Activated naive CD4-positive, alpha-beta T cell treated with Interleukin-2 at 50 U/mL for 16 hours (primary cell): ENCODE results near the gene C1orf198.

Experiments used
- DNase-seq: peaks from one replicate; pipeline ENCODE4 v3.0.0-alpha.2; 2020

The C1orf198 gene

DNA sequence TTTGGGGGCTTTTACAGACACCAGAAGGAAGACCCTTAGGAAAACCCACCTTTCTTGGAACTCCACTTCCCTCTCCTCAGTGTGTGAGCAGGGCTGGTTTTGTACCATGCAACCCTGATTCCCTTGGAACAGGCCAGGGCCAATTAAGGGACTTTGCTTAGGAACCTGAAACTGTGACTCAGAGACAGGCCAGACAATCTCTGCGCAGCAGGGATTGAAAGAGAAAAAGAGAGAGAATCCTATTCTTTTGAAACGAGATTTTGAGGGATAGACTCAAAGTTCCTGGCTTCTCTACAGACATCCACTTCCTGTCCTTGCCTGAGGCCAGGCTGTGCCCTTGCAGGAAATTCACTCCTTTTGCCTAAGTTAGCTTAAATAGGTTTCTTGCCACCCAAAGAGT is 23.1 kb upstream of the C1orf198 start:
- DNase-seq = no peak

DNA sequence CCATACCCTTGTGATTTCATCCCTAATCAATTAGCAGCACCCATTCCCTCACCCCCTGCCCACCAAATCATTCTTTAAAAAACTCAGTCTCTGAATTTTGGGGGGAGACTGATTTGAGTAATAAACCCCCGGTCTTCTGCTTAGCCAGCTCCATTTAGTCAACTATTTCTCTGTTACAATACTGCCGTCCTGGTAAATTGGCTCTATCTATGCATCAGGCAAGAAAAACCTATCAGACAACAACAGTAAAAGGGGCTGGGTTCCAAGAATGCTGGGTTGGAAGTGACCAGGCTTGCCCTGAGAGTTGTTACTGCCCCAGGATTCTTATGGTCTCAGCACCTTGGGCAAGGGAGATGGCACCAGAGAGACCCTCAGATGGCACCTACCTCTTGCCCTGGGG is 16.3 kb upstream of the C1orf198 start:
- no peak for DNase-seq

DNA sequence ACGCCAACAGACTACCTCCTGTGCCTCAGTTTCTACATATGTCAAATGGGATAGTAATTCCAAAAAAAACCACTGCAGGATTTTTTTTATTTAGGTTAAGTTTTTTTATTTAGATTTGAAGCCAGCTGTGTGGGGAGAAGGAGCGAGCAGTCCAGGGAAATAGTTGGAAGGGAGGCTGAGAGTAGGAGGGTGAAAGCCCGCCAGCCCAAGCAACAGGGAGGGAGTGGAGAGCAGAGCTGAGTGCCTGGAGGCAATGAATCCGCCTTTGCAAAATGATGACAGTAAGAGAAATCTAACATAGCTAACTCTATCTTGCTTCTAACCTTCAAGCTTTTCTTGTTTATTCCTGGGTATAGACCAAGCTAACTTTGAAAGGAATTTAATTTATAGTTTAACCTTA is 15.6 kb upstream of the C1orf198 start:
- no peak for DNase-seq

DNA sequence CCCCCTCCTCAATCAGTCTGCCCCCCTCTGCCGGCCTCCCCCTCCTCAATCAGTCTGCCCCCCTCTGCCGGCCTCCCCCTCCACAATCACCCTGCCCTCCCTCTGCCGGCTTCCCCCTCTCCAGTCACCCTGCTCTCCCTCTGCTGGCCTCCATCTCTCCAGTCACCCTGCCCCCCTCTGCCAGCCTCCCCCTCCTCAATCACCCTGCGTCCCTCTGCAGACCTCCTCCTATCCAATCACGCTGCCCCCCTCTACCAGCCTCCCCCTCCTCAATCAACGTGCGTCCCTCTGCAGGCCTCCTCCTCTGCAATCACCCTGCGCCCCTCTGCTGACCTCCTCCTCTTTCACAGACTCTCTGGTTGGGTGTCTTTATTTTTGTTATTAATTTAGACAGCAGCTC is 11.5 kb upstream of the C1orf198 start:
- DNase-seq = no peak

DNA sequence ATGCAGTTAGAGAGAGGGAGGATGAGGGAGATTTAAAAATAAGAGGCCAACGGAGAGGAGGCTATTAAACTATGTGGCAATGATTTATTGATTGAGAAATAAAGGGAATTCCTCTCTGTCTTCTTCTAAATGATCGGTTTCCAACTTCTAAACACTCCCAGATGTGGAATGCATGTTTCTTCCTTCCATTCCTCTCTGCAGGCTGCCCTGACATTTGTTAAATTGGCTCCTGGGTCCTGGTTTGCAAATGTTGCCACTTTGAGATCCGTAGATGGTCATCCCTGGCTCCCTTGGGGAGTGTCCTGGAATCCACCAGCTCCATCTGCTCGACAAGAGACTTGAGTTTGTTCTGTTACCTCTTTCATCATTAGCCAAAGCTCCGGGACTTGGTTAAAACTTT is 10.3 kb upstream of the C1orf198 start:
- no peak for DNase-seq

DNA sequence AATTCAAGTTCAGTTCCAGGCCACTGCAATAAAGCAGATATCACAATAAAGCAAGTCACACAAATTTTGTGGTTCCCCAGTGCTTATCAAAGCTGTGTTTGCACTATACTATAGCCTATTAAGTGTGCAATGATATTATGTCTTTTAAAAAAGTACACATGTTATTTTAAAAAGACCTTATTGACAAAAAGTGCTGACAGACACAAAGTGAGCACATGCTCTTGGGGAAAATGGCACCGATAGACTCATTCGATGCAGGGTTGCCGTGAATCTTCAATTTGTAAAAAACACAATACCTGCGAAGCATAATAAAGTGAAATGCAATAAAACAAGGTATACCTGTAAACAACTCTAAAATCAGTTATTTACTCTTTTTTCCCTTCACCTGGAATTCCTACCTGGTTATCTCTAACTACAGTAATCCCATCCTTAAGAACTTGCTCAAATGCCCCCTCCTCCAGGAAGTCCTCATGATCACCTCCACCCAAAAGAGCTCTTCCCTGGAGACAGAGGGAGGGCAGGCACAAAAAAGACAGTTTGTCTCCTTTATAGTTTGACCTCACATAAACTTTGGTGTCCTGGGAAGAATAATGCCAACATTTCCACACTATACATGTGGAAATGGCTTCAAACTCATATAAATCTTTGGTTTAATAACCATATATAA is 9.7 kb upstream of the C1orf198 start:
- no peak for DNase-seq

DNA sequence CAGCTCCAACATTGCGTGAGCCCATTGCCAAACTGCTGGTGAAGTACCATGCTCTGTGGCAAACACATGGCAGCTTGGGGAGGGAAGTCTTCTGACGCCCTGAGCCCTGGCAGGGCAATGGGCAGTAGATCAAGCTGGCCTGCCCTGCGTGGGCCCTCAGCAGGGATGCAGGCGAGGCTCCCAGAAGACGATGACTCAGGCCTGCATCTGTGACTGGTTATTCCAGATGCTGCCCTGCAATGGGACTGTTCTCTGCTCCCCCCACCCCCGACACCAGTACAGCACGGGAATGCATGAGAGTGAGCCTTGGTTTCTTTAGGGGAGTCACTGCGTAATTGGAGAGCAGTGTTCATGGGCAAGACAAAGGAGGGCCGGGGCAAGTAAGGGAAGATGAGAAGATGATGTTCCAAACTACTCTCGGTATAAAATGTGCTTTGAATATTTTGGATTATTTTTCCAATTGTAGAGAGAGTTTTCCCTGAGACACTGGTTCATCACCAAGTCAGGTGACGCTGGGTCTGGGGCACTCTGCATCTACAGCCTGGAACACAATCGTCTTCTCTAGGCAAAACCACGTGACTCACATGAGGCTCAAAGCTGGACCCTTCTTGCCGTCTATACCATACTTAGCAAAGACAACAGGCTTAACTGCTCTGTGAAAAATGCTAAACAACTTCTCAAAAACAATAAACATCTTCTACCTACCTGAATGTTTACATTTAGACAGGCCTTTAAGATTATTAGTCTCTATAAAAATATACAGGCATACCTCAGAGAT is 9.0 kb upstream of the C1orf198 start:
- DNase-seq = no peak

DNA sequence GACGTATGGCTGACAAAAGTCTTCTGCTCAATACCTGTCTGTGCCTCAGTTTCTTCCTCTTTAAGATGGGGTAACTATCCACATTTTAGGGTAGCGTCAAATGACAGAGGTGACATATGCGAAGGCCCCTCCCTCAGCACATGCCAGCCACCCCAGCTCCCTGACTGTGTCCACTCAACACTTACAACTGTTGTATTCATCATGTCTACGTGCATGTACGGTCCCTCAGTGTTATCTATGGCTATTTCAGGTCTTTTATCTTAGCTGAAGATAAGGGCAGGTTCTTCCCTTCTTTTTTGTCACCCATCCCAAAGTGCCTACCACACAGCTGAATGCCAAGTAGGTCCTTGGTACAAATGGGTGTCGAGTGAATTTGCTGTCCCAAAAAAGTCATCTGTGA is 8.3 kb upstream of the C1orf198 start:
- DNase-seq = no peak

DNA sequence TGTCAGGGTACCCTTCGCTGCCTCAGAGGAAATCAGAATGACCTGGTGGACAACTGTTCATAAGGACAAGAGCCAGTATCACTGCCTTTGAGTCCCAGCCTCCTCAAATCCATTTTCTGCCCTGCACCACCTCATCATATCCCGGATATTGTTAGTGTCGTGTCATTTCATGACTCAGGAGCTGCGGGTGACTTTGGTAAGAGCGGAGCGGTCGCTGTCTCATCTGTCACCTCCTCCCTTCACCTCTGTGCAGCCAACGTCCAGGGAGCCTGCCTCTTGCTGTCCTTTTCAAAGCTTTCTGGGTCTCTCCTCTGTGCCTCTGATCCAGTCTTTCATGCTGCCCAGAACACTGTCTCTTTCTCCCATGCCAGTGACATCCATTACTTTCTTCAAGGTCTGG is 7.0 kb upstream of the C1orf198 start:
- no peak for DNase-seq

DNA sequence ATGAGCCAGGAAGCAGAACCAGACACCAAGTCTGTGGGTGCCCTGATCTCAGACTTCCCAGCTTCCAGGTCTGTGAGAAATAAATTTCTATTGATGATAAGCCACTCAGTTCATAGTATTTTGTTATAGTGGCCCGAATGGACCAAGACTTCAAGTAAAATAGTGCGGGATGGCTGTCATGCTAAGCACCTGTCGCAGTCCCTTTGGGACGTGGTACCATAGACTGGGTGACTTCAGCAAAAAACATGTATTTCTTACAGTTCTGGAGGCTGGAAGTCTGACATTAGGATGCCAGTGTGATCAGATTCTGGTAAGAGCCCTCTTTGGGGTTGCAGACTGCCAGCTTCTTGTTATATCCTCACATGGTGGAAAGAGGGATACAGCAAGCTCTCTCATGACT is 2.6 kb upstream of the C1orf198 start:
- no peak for DNase-seq

DNA sequence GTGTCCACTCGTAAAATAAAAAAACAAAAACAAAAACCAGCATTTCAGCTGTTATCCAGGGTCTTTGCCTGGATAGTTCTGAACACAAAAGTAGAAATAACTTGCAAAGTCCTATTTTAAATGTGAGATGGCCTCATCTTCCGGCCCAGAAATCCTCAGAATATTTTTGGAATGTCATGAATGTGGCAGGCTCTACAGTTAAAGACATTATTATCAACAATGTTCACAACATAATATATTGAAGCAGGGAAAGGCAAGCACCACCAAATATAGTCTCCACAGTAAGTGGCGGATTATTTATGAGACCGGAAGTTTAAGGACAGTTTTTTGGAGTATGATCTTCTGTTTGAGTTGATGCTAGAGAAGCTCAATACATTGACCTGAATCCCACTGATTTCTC is 1.2 kb upstream of the C1orf198 start:
- no peak for DNase-seq

DNA sequence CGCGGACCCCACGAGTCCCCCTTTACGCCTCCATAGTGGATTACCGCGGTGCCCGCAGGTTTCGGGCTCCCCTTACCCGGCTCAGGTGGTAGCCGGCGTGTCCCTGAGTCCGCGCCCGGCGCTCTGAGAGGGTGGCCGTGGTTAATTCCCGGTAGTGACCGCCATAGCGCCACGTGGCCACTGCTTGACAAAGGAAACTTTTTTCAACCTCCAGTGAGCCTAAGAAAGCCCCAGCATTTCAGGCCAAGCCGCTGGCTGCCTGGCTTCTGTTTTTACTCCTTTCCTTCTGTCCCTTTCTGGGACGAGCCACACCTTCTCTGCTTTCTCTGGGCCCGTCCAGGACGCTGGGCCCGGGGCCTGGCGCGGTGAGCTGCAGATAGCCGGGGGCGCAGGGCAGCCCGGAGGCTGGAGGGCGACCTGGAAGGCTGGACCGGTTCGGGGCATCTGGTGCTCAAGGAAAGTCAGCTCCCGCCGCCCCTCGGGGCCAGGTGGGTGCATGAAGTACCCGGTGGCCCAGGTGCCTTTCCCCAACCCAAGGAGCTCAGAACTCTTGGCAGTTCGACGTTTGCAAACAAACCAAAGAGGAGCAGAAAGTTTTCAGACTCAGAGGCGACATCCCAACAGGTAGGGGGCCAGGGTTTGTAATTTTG is 540 bp upstream of the C1orf198 start:
- DNase-seq = no peak

DNA sequence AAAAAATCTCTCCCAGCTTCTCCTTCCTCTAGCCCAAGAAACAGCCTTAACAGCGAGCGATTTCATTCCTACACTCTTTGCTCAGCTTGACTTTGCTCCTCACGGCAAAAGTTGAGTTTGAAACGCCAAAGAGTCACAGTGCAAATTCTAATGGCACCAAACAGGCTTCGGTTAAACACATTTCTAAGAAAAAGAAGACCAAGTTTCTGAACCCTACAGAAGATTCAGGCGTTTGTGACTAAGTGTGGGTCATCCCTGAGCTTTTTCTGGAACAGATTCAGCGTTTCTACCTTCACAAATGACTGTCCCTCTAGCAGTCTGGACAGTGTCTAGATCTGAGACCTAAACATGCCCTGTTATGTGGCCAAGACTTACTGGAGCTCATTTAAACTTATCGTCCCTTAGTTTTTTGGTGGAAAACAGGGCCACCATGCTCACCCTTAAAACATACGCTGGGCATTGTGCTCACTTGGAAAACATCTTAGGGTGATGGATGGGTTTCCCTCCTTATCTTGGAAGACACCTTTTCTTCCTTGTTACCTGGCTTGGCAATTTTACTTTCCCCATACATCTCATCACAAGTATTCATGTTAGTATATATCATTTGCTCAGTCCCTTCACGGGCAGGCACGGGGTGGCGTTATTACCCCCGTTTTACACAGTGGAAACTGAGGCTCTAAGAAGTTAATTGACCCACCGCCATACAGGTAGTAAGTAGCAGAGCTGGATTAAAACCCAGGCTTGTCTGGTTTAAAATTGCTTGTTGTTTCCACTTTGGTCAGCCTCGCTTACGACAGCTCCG is 1.0 kb downstream of the C1orf198 start:
- DNase-seq = no peak

DNA sequence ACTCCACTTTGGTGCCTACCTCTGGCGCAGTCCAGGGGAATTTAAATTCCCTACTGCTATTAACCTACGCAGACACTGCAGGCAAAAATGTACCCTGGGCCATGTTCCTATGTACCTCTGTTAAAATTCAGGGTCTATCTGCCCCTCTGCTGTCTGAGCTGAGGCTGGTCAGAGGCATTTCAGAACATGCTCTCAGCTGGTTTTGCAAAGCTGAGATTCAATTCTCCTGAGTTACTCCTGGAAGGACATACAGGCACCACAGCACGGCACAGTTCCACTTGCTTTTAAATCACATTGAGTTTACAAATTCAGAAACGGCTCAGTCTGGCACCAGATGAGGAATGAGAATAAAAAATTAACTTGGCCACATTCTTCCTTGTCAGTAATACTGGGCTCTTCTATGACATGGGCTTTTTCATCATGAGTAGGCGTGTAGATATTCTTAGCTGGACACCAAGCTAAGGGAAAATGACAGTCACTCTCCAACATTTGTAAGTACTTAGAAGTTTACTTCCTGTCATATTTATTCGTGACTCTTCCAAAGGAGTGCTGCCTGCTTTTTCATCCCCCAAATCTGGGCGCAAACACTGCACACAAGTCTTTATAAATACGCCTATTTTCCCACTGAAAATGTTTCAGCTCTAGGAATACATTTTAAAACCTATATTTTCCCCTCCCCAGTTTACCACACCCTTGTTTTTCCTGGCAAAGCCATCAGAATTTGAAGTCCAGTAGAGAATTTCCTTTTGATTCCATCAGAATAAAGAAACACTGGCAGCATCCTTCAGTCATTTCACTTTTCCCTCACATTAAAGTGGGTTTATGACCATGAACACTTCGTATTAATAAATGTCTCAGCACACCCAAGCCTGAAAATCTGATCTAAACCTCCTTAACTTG is 1.9 kb downstream of the C1orf198 start:
- no peak for DNase-seq

DNA sequence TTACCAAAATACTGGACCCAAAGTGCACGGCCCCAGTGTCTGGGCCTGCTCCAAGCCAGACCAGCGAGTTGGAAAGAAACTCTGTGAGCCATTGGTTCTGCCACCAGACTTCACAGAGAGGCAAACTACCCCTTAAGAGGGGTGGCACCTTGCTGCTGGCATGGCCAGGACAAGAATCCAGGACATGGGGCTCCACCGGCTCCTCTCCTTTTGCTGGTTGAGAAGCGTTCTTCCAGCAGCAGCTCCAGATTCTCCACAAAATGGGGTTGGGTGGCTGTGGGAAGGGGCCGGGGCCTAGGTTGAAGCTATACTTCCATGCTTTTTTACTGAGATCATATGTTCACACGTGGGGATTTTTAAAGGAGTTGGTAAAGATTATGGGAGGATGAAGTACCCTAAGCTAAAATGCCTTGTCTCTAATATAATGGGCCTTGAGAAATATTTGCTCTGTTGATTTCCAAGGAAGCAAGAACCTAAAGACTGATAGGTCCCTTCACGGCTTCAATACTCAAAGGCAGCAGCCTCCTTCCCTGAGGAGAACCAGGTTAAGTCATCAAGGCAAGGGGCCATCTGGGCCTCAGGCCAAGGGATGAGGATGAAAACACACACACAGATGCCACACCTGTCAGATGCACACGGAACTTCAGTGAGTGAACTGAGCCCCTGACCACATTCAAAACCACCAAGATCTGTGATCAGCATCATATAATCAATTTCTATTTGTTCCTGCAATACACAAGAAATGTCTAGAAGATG is 3.1 kb downstream of the C1orf198 start:
- no peak for DNase-seq

DNA sequence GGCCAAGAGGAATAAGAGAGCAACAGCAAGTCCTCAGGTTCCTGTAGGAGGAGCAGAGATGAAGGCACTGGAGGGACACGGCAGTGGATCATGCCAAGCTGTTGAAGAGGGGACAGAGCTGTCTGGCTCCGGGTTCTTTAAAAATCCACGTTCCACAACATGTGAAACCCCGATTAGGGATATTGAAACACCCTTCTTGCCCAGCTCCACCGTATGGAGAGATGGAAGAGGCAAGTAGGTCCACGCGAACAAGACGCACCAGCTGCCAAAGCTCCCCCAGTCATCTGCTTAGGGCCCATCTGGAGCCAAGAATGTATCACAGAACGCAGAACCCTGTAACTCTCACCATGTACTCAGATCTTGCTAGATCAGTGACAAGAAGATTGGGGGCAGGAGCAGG is 3.9 kb downstream of the C1orf198 start:
- no peak for DNase-seq

DNA sequence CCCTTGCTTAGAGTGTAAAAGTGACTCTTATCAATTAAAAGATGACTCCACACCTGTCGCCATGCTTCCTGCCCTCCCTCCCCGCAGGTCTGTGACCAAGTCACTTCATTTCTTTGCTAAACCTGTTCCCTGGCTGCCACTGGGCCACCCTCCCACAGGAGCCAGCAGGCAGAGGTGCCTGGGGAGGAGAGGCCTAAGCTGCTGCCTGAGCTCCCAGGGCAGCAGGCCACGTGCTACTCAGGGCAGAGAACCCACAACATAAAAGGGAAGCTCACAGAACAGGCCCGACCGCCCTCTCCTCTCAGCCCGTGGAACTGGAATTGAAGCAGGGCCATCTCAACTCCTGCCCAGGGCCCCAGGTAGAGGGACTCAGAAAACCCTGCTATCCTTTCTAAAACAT is 4.9 kb downstream of the C1orf198 start:
- DNase-seq = no peak

DNA sequence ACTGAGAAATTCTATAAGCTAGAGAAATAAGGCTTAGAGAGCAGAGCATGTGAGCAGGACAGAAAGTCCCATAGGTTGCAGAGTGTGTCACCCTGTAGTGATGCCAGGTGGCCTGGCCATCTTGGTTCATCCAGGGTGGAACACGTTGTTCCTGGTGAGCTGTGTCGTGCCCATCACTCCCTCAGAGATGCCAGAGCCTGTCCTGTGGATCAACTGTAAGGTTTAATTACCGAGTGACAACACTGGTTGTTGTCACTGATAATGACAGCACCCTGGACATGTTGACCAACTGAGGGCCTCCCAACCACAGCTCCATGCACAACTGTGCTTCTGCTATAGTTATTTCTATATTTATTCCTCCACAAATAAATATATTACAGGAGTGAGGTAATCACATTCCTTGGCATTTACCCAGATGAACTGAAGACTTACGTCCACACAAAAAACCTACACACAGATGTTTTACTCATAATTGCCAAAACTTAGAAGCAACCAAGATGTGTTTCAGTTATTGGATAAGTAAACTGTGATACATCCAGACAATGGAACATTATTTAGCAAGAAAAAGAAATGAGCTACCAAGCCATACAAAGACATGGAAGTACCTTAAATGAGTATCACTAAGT is 6.2 kb downstream of the C1orf198 start:
- no peak for DNase-seq

DNA sequence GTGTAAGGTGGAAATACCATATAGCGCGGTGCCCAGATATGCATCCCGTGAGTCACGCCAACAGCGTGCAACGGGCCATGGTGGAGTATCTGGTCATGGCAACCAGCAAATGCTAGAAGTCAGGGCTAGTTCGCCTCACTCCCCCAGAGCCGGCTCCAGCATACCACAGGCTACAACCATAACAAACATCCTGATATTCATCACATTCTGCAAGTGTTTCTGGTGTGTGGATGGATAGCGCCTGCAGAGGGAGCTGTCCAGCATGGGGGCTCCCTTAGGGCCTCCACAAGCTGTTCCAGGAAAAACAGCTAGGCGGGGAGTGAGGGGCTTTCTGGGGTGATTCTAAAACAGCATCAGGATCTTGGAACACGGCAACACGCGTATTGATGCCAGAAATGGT is 6.8 kb downstream of the C1orf198 start:
- no peak for DNase-seq

DNA sequence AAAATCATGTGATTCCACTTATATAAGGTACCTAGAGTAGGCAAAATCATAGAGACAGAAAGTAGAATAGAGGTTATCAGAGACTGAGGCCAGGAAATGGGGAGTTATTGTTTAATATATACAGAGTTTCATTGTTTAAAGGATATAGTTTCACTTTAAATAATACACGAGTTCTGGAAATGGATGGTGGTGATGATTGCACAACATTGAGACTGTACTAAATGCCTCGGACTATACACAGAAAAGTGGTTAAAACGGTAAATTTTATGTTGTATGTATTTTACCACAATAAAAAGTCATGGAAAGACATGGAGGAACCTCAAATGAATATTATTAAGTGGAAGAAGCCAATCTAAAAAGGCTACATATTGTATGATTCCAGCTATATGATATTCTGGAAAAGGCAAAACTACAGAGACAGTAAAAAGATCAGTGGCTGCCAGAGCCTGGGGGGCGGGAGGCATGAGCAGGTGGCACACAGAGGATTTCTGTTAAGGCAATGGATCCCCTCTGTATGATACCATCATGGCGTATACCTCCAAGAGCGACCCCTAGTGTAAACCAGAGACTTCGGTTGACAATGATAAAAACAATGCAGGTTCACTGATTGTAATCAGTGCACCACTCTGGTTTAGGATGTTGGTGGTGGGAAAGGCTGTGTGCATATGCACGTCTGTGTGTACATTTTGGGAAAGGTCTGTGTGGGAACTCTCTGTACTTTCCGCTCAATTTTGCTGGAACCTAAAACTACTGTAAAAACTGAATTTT is 7.5 kb downstream of the C1orf198 start:
- no peak for DNase-seq
